ENCODE results near the gene MPC1.

Gene MPC1

GRCh38 chr6:166381381-166381732, 1.4 kb downstream of the MPC1 start:
- Histone ChIP-seq H3K79me2 (ENCODE audit: control insufficient read depth, low read length) (peaks cover 64% of the 10 kb centered on the region), H3K4me1 (ENCODE audit: control insufficient read depth, low read length) (peaks cover 27% of the 10 kb centered on the region), H4K20me1 (ENCODE audit: control insufficient read depth, insufficient read depth, low read depth, low read length) (no peaks in the 10 kb centered on the region), H3K9me3 (ENCODE audit: control insufficient read depth, insufficient read depth, low read length) (no peaks in the 10 kb centered on the region), H3K27ac (ENCODE audit: low read depth, low read length) (peak overlapping the region; percentile 36), H3F3A (ENCODE audit: control insufficient read depth, insufficient read depth) (peaks cover 4% of the 10 kb centered on the region; the same call in 1 of the 2 replicates), H3K27me3 (ENCODE audit: control insufficient read depth, low read length) (no peaks in the 10 kb centered on the region), H3K36me3 (ENCODE audit: control insufficient read depth, low read length) (0 out of 2 replicates have a peak, but pooled peaks cover 3% of the 10 kb centered on the region), H3K4me2 (ENCODE audit: low read length) (peak overlapping the region; percentile 99), H3K4me3 (ENCODE audit: low read length) (peak overlapping the region; percentile 85), H3K9me2 (replicated peaks; ENCODE audit: control insufficient read depth, low read length) (no peaks in the 10 kb centered on the region)
- TF ChIP-seq EZH2phosphoT487 (IDR thresholded peaks at IDR 0.05; ENCODE audit: borderline replicate concordance, low read length): no peak
- TF ChIP-seq CTCF (IDR thresholded peaks at IDR 0.05; ENCODE audit: low read depth, low read length, poor library complexity, severe bottlenecking): no peak

GRCh38 chr6:166379800-166380199, 2.9 kb downstream of the MPC1 start:
- Histone ChIP-seq H3K4me1 (ENCODE audit: control insufficient read depth, low read length) (peaks cover 27% of the 10 kb centered on the region), H3K79me2 (ENCODE audit: control insufficient read depth, low read length) (peaks cover 64% of the 10 kb centered on the region), H3K9me3 (ENCODE audit: control insufficient read depth, insufficient read depth, low read length) (no peaks in the 10 kb centered on the region), H3F3A (ENCODE audit: control insufficient read depth, insufficient read depth) (peaks cover 4% of the 10 kb centered on the region; the same call in 1 of the 2 replicates), H4K20me1 (ENCODE audit: control insufficient read depth, insufficient read depth, low read depth, low read length) (no peaks in the 10 kb centered on the region), H3K9me2 (replicated peaks; ENCODE audit: control insufficient read depth, low read length) (no peaks in the 10 kb centered on the region), H3K4me2 (ENCODE audit: low read length) (no peak overlapping the region), H3K27me3 (ENCODE audit: control insufficient read depth, low read length) (no peaks in the 10 kb centered on the region), H3K36me3 (ENCODE audit: control insufficient read depth, low read length) (no peaks in the 10 kb centered on the region), H3K4me3 (ENCODE audit: low read length) (no peak overlapping the region), H3K27ac (ENCODE audit: low read depth, low read length) (no peak overlapping the region)
- no peak for TF ChIP-seq EZH2phosphoT487 (IDR thresholded peaks at IDR 0.05; ENCODE audit: borderline replicate concordance, low read length)

- Histone ChIP-seq H3K79me2 (ENCODE audit: control insufficient read depth, low read length) (peaks cover 58% of the 10 kb centered on the region), H3K9me3 (ENCODE audit: control insufficient read depth, insufficient read depth, low read length) (no peaks in the 10 kb centered on the region), H3K36me3 (ENCODE audit: control insufficient read depth, low read length) (no peaks in the 10 kb centered on the region), H3K4me3 (ENCODE audit: low read length) (no peak overlapping the region), H3K27me3 (ENCODE audit: control insufficient read depth, low read length) (no peaks in the 10 kb centered on the region), H3K9me2 (replicated peaks; ENCODE audit: control insufficient read depth, low read length) (no peaks in the 10 kb centered on the region), H4K20me1 (ENCODE audit: control insufficient read depth, insufficient read depth, low read depth, low read length) (no peaks in the 10 kb centered on the region), H3K4me2 (ENCODE audit: low read length) (no peak overlapping the region), H3F3A (ENCODE audit: control insufficient read depth, insufficient read depth) (peaks cover 4% of the 10 kb centered on the region; the same call in 1 of the 2 replicates), H3K4me1 (ENCODE audit: control insufficient read depth, low read length) (peaks cover 21% of the 10 kb centered on the region), H3K27ac (ENCODE audit: low read depth, low read length) (no peak overlapping the region)
- no peak for TF ChIP-seq CTCF (IDR thresholded peaks at IDR 0.05; ENCODE audit: low read depth, low read length, poor library complexity, severe bottlenecking)
- TF ChIP-seq EZH2phosphoT487 (IDR thresholded peaks at IDR 0.05; ENCODE audit: borderline replicate concordance, low read length): no peak
These were observed 3.6 kb downstream of the MPC1 start for GRCh38 chr6:166379103-166379586.

DNA sequence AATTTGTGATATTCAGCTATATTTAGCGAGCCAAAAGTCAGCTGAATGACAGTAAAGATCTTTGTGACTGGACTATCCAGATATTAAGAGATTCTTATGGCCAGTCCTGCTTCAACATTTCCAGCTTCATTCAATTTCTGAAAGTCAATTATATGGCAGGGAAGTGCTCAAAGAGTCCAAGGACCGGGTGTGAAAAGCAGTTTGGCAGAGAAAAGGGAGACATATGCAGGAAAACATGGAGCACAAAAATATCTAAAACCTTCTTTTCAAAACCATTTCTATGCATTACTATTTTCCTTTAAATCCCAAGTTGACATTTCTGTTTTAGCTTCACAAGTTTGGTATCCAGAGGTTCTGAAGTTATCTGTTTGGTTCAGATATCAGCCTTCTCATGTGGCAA, 5.0 kb downstream of the MPC1 start:
- Histone ChIP-seq H3K27me3 (ENCODE audit: control insufficient read depth, low read length) (no peaks in the 10 kb centered on the region), H3K36me3 (ENCODE audit: control insufficient read depth, low read length) (no peaks in the 10 kb centered on the region), H3K4me3 (ENCODE audit: low read length) (no peak overlapping the region), H4K20me1 (ENCODE audit: control insufficient read depth, insufficient read depth, low read depth, low read length) (no peaks in the 10 kb centered on the region), H3K9me3 (ENCODE audit: control insufficient read depth, insufficient read depth, low read length) (no peaks in the 10 kb centered on the region), H3K4me2 (ENCODE audit: low read length) (no peak overlapping the region), H3K27ac (ENCODE audit: low read depth, low read length) (no peak overlapping the region), H3K4me1 (ENCODE audit: control insufficient read depth, low read length) (peaks cover 19% of the 10 kb centered on the region), H3F3A (ENCODE audit: control insufficient read depth, insufficient read depth) (peaks cover 4% of the 10 kb centered on the region; the same call in 1 of the 2 replicates), H3K9me2 (replicated peaks; ENCODE audit: control insufficient read depth, low read length) (no peaks in the 10 kb centered on the region), H3K79me2 (ENCODE audit: control insufficient read depth, low read length) (peaks cover 49% of the 10 kb centered on the region)
- TF ChIP-seq EZH2phosphoT487 (IDR thresholded peaks at IDR 0.05; ENCODE audit: borderline replicate concordance, low read length) (no peak), CTCF (IDR thresholded peaks at IDR 0.05; ENCODE audit: low read depth, low read length, poor library complexity, severe bottlenecking) (no peak)
